Activated naive CD4-positive, alpha-beta T cell treated with anti-CD3 and anti-CD28 coated beads, Interleukin-2, amount 50 U/mL, for 24 hours (primary cell): ENCODE data around the gene PTHLH.

Source experiments
- H3K27ac Mint-ChIP-seq: one replicate; pipeline ENCODE4 v1.8.0; 2021; ENCODE audit warnings: mild to moderate bottlenecking, mixed read lengths
- H3K27me3 Mint-ChIP-seq: one replicate; pipeline ENCODE4 v1.8.0; 2021; ENCODE audit warnings: mixed read lengths
- H3K36me3 Mint-ChIP-seq: one replicate; pipeline ENCODE4 v1.8.0; 2021; ENCODE audit warnings: mixed read lengths
- H3K4me1 Mint-ChIP-seq: one replicate; pipeline ENCODE4 v1.8.0; 2021; ENCODE audit warnings: mixed read lengths
- H3K4me3 Mint-ChIP-seq: one replicate; pipeline ENCODE4 v1.8.0; 2021; ENCODE audit warnings: mild to moderate bottlenecking, mixed read lengths
- H3K9me3 Mint-ChIP-seq: one replicate; pipeline ENCODE4 v1.8.0; 2021; ENCODE audit warnings: mixed read lengths

Gene PTHLH

GRCh38 chr12:27972721-27973120, at the start of gene PTHLH:
TSS of gene PTHLH (minus strand) at chr12:27972733. CDS start at chr12:27969494, 3,239 bp downstream.
- peak within 1 kb of the TSS; percentile 79 for H3K4me3 Mint-ChIP-seq
- no peak within 1 kb of the TSS for H3K27ac Mint-ChIP-seq
- H3K4me1 Mint-ChIP-seq, result peaks cover 17% of the 10 kb centered on the region
- H3K9me3 Mint-ChIP-seq, result no peaks in the 10 kb centered on the region
- no peaks in the 10 kb centered on the region for H3K36me3 Mint-ChIP-seq
- H3K27me3 Mint-ChIP-seq, result peaks cover 68% of the 10 kb centered on the region

GRCh38 chr12:28021704-28022103, 49.2 kb upstream of the PTHLH start:
- no peak overlapping the region for H3K4me3 Mint-ChIP-seq

GRCh38 chr12:28017873-28018255, 45.3 kb upstream of the PTHLH start:
- no peak overlapping the region for H3K27ac Mint-ChIP-seq
- peaks cover 4% of the 10 kb centered on the region for H3K27me3 Mint-ChIP-seq

More at GRCh38 chr12:28021704-28022103, 49.2 kb upstream of the PTHLH start:
- H3K27ac Mint-ChIP-seq, result no peak overlapping the region
- H3K9me3 Mint-ChIP-seq, result no peaks in the 10 kb centered on the region
- peaks cover 6% of the 10 kb centered on the region for H3K27me3 Mint-ChIP-seq
- no peaks in the 10 kb centered on the region for H3K36me3 Mint-ChIP-seq
- no peaks in the 10 kb centered on the region for H3K4me1 Mint-ChIP-seq

GRCh38 chr12:28017126-28017872, 44.8 kb upstream of the PTHLH start:
- H3K27ac Mint-ChIP-seq, result no peak overlapping the region
- no peaks in the 10 kb centered on the region for H3K9me3 Mint-ChIP-seq
- H3K4me1 Mint-ChIP-seq, result no peaks in the 10 kb centered on the region
- no peak overlapping the region for H3K4me3 Mint-ChIP-seq
- H3K36me3 Mint-ChIP-seq, result no peaks in the 10 kb centered on the region
- peaks cover 2% of the 10 kb centered on the region for H3K27me3 Mint-ChIP-seq

More at GRCh38 chr12:28017873-28018255, 45.3 kb upstream of the PTHLH start:
- H3K36me3 Mint-ChIP-seq, result no peaks in the 10 kb centered on the region
- H3K4me3 Mint-ChIP-seq, result no peak overlapping the region
- no peaks in the 10 kb centered on the region for H3K4me1 Mint-ChIP-seq
- no peaks in the 10 kb centered on the region for H3K9me3 Mint-ChIP-seq

GRCh38 chr12:28015165-28015564, 42.6 kb upstream of the PTHLH start:
- H3K4me1 Mint-ChIP-seq, result no peaks in the 10 kb centered on the region
- no peaks in the 10 kb centered on the region for H3K27me3 Mint-ChIP-seq
- no peaks in the 10 kb centered on the region for H3K9me3 Mint-ChIP-seq
- no peak overlapping the region for H3K4me3 Mint-ChIP-seq
- no peak overlapping the region for H3K27ac Mint-ChIP-seq
- no peaks in the 10 kb centered on the region for H3K36me3 Mint-ChIP-seq

GRCh38 chr12:28014196-28014595, 41.7 kb upstream of the PTHLH start:
- Mint-ChIP-seq H3K27ac (no peak overlapping the region), H3K4me1 (no peaks in the 10 kb centered on the region), H3K4me3 (no peak overlapping the region), H3K27me3 (no peaks in the 10 kb centered on the region), H3K9me3 (no peaks in the 10 kb centered on the region), H3K36me3 (no peaks in the 10 kb centered on the region)

- no peak overlapping the region for H3K4me3 Mint-ChIP-seq
Measured at GRCh38 chr12:28012333-28012918, 39.9 kb upstream of the PTHLH start.

GRCh38 chr12:28010036-28010435, 37.5 kb upstream of the PTHLH start:
- H3K4me3 Mint-ChIP-seq, result no peak overlapping the region
- no peaks in the 10 kb centered on the region for H3K4me1 Mint-ChIP-seq
- no peaks in the 10 kb centered on the region for H3K36me3 Mint-ChIP-seq
- peaks cover 3% of the 10 kb centered on the region for H3K27me3 Mint-ChIP-seq
- no peak overlapping the region for H3K27ac Mint-ChIP-seq
- no peaks in the 10 kb centered on the region for H3K9me3 Mint-ChIP-seq

More at GRCh38 chr12:28012333-28012918, 39.9 kb upstream of the PTHLH start:
- no peaks in the 10 kb centered on the region for H3K36me3 Mint-ChIP-seq
- H3K9me3 Mint-ChIP-seq, result no peaks in the 10 kb centered on the region
- peaks cover 2% of the 10 kb centered on the region for H3K27me3 Mint-ChIP-seq
- no peak overlapping the region for H3K27ac Mint-ChIP-seq
- no peaks in the 10 kb centered on the region for H3K4me1 Mint-ChIP-seq

- H3K4me3 Mint-ChIP-seq, result no peak overlapping the region
- no peaks in the 10 kb centered on the region for H3K9me3 Mint-ChIP-seq
- no peaks in the 10 kb centered on the region for H3K36me3 Mint-ChIP-seq
- no peak overlapping the region for H3K27ac Mint-ChIP-seq
- no peaks in the 10 kb centered on the region for H3K4me1 Mint-ChIP-seq
- H3K27me3 Mint-ChIP-seq, result peaks cover 3% of the 10 kb centered on the region
Measured at GRCh38 chr12:27999970-28000369, 27.4 kb upstream of the PTHLH start.

- Mint-ChIP-seq H3K27me3 (peaks cover 3% of the 10 kb centered on the region), H3K4me1 (no peaks in the 10 kb centered on the region), H3K4me3 (no peak overlapping the region), H3K27ac (no peak overlapping the region), H3K36me3 (no peaks in the 10 kb centered on the region), H3K9me3 (no peaks in the 10 kb centered on the region)
Measured at GRCh38 chr12:27999521-27999920, 27.0 kb upstream of the PTHLH start.

- H3K4me1 Mint-ChIP-seq, result no peaks in the 10 kb centered on the region
- H3K9me3 Mint-ChIP-seq, result no peaks in the 10 kb centered on the region
- peaks cover 3% of the 10 kb centered on the region for H3K27me3 Mint-ChIP-seq
- H3K36me3 Mint-ChIP-seq, result no peaks in the 10 kb centered on the region
- no peak overlapping the region for H3K4me3 Mint-ChIP-seq
- no peak overlapping the region for H3K27ac Mint-ChIP-seq
Measured at GRCh38 chr12:27998658-27999057, 26.1 kb upstream of the PTHLH start.

- no peaks in the 10 kb centered on the region for H3K9me3 Mint-ChIP-seq
- no peaks in the 10 kb centered on the region for H3K4me1 Mint-ChIP-seq
Measured at GRCh38 chr12:27998170-27998569, 25.6 kb upstream of the PTHLH start.

GRCh38 chr12:27996761-27997160, 24.2 kb upstream of the PTHLH start:
- Mint-ChIP-seq H3K4me3 (no peak overlapping the region), H3K4me1 (no peaks in the 10 kb centered on the region), H3K27me3 (peaks cover 3% of the 10 kb centered on the region), H3K9me3 (no peaks in the 10 kb centered on the region), H3K36me3 (no peaks in the 10 kb centered on the region), H3K27ac (no peak overlapping the region)

More at GRCh38 chr12:27998170-27998569, 25.6 kb upstream of the PTHLH start:
- H3K27me3 Mint-ChIP-seq, result peaks cover 3% of the 10 kb centered on the region
- no peak overlapping the region for H3K27ac Mint-ChIP-seq
- H3K4me3 Mint-ChIP-seq, result no peak overlapping the region
- no peaks in the 10 kb centered on the region for H3K36me3 Mint-ChIP-seq

GRCh38 chr12:27995406-27995805, 22.9 kb upstream of the PTHLH start:
- no peaks in the 10 kb centered on the region for H3K36me3 Mint-ChIP-seq
- peaks cover 4% of the 10 kb centered on the region for H3K27me3 Mint-ChIP-seq
- H3K4me1 Mint-ChIP-seq, result no peaks in the 10 kb centered on the region
- no peak overlapping the region for H3K27ac Mint-ChIP-seq
- H3K4me3 Mint-ChIP-seq, result no peak overlapping the region
- H3K9me3 Mint-ChIP-seq, result no peaks in the 10 kb centered on the region

- Mint-ChIP-seq H3K27ac (no peak overlapping the region), H3K27me3 (peaks cover 7% of the 10 kb centered on the region), H3K4me1 (no peaks in the 10 kb centered on the region), H3K9me3 (no peaks in the 10 kb centered on the region), H3K36me3 (no peaks in the 10 kb centered on the region), H3K4me3 (no peak overlapping the region)
Measured at GRCh38 chr12:27988594-27989233, 16.2 kb upstream of the PTHLH start.

GRCh38 chr12:27987331-27987730, 14.8 kb upstream of the PTHLH start:
- Mint-ChIP-seq H3K36me3 (no peaks in the 10 kb centered on the region), H3K4me3 (no peak overlapping the region), H3K27ac (no peak overlapping the region), H3K9me3 (no peaks in the 10 kb centered on the region), H3K27me3 (peaks cover 16% of the 10 kb centered on the region), H3K4me1 (no peaks in the 10 kb centered on the region)
